Airway epithelial cell (primary cell): ENCODE measurements around the gene PPCDC. TPM values are rescaled to one million over a fixed set of nuclear protein-coding genes. Genes with fewer than 3 reads are reported as not detected.

Experiments
- total RNA-seq: library from RNA; depleted of rRNA; stranded (reverse); fragments of >200 nt; gene quantifications from 2 replicates; pipeline ENCODE4 v1.2.3, GENCODE V29; 2015

Gene PPCDC
- 36.6 and 42.9 TPM in 2 replicates for total RNA-seq

GRCh38 chr15:75023181-75023871 is at the start of gene PPCDC:
Gene PPCDC, plus strand, starts transcription at chr15:75023590. Its CDS starts 4,729 bp downstream, at chr15:75028319.

GRCh38 chr15:74995182-74995778 is 28.1 kb upstream of the PPCDC start, which contains the start of gene SCAMP5:
Gene SCAMP5, plus strand, starts transcription at chr15:74995563. Its CDS starts 16,277 bp downstream, at chr15:75011840.

Other genes with a start within 250 kb of the PPCDC start
- gene CSK, start 241.5 kb upstream of the PPCDC start, total RNA-seq = 22.9 and 41.9 TPM in 2 replicates
- not detected in 2 replicates for gene LMAN1L, start 210.8 kb upstream of the PPCDC start, total RNA-seq
- not detected in 2 replicates for gene CPLX3, start 197.0 kb upstream of the PPCDC start, total RNA-seq
- gene ULK3, start 180.4 kb upstream of the PPCDC start, total RNA-seq = 25.1 and 25.2 TPM in 2 replicates
- 50.1 and 89.9 TPM in 2 replicates for gene SCAMP2, start 150.2 kb upstream of the PPCDC start, total RNA-seq
- gene MPI, start 133.5 kb upstream of the PPCDC start, total RNA-seq = 77.2 and 84.7 TPM in 2 replicates
- gene FAM219B, start 116.7 kb upstream of the PPCDC start, total RNA-seq = 25.5 and 26.7 TPM in 2 replicates
- gene COX5A, start 85.5 kb upstream of the PPCDC start, total RNA-seq = 188 and 227 TPM in 2 replicates
- 4.7 and 5.7 TPM in 2 replicates for gene RPP25, start 66.8 kb upstream of the PPCDC start, total RNA-seq
- gene SCAMP5, start 28.0 kb upstream of the PPCDC start, total RNA-seq = 1.9 and 4.7 TPM in 2 replicates
- 11.6 and 14.9 TPM in 2 replicates for gene C15orf39, start 178.3 kb downstream of the PPCDC start, total RNA-seq
- not detected in 2 replicates for gene GOLGA6C, start 234.7 kb downstream of the PPCDC start, total RNA-seq